ENCODE results near the gene DDX3X.
"Not testable (repeated sequence)": the region's sequence is repeated elsewhere in the genome, so short reads cannot be mapped to it uniquely, and the experiment has no call there.

The DDX3X gene

DNA sequence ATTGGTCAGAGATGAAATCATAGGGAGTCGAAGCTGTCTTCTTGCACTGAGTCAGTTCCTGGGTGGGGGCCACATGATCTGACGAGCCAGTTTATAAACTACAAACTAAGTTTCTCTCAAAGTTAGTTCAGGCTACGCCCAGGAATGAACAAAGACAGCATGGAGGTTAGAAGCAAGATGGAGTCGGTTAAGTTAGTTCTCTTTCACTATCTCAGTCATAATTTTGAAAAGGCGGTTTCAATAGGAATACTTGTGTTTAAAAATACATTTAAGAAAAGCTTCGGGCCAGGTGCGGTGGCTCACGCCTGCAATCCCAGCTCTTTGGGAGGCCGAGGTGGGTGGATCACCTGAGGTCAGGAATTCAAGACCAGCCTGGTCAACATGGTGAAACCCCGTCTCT is 77.3 kb downstream of the DDX3X start:
- FAIRE-seq; DNase-seq (ENCODE audit: low spot score): not testable (repeated sequence)

DNA sequence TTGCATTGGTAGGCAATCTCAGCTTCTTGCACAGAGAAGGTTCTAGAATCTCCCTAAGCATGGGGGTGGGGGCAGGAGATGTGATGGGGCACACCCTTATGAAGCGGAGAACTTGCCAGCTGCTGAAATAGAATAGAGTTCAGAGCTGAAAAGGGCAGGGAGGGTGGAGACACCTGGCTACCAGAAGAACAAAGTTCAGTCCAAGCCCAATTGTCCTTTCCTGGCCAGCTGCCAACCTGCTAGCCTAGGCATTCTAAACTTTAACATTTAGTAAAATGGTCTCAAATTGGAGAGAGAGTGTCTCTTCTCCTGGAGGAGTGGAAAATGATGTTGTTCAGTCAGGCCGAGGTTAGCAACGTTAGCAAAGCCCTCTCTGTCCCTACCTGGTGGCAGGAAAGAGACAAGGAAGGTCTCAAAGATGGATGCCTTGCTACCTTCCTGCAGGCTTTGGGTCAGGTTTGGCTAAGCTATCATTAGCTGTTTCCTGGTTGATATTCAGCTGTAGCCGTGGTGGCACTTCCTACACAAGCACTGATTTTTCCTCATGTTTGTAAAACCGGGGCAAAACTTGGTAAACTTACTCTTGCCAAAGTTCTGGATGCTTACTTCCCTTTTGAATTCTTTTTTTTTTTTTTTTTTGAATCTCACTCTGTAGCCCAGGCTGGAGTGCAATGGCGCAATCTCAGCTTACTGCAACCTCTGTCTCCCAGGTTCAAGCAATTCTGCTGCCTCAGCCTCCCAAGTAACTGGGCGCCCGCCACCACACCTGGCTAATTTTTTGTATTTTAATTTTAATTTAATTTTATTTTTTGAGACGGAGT is 78.5 kb downstream of the DDX3X start:
- no peak for DNase-seq (ENCODE audit: low spot score)
- no peak for FAIRE-seq
